Effector CD8-positive, alpha-beta T cell (primary cell): ENCODE results near the gene SSH3.
A peak's percentile ranks its signal among the peaks of the same experiment; 100 is the strongest.

ENCODE experiments used
- DNase-seq: peaks from one replicate; lab custom pipeline; 2025; lab: John Stamatoyannopoulos, UW

The SSH3 gene

DNA sequence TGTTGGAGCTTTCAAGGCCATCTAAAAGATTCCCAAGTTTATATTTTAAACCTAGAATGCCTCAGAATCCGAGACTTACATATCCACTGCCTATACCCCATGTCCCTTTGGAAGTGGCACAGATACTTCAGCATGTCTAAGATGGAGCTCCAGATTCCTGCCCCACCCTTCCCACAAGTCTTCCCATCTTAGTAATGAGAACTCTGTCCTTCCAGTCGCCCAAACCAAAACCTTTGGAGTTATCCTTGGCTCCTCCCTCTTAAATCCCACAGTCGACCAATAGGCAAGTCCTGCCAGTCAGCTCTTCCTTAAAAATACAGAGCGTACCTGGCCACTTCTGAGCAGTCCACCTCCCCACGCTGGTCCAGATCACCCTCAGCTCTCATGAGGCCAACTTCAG, 45.7 kb downstream of the SSH3 start:
- DNase-seq = no peak

DNA sequence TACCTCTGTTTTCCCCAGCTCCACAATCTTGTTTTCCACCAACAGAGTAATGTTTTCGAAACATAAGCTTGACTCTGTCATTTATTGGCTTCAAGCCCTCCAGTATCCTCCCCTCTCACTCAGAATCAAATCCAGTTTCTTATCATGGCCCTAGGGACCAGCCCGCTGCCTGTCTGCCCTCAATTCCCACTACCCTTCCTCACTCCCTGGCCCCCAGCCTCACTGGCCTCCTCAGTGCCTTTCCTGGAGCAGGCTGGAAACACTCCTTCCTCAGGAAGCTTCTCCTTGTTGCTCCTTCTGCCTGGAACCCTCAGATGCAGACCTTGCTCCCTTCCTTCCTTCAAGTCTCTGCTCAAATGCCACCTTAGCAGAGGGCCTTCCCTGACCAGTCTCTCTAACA, 46.1 kb downstream of the SSH3 start:
- no peak for DNase-seq

DNA sequence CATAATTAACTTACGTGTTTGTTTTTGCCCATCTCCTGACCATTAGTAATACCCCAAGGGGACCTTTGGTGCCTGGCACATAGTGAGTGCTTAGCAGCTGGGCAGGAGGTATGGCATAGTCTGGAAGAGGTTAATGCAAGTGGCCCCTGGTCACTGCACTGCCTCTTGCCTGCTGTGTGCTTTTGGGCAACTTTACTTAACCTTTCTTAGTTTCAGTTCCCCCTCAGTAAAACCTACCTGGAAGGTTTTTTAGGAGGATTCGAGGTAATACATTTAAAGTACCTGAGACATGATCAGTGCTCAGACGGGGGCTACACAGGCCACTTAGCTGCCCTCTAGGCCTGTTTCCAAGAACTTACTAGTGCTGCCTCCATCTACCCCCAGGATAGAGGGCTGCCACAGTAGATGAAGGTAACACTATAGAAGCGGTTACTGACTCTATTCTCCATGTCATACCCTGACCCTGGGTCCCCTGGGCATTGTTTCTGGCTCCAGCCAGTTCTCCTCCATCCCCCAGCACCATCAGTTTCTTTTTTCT, 46.7 kb downstream of the SSH3 start:
- no peak for DNase-seq

DNA sequence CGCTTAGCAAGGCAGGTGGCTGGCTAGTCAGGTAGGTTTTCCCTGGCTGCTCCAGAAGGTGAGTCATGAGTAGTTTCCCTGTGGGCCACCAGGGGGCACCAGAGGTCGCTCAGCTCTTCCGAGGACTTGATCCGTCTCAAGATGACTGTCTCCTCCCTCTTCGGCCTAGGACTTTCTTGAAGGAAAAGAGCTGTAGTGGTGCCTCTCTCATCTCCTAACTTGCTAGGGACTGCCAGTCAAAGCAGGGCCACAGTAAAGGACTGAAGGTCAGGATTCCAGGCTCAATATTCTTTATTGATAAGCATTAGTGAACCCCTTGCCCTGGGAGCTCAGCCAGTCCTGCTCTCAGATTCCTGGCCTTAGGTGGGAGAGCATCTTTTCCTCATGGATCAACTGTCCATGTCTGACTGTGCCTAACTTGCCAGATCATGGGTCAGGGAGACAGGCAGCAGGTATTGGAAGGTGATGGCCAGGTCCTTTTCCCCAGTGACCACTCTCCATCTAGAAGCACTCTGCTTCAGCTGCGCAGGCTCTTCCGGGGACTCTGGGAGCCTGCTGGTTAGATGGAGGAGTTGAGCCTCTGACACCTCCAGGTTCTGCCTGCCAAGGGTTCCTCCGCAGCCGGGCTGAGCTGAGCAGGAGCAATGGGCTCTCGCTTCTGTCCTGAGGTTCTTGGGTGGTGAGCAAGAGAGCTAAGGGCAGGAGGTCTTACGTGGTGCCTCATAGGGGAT, 48.1 kb downstream of the SSH3 start:
- DNase-seq = peak; percentile 41

DNA sequence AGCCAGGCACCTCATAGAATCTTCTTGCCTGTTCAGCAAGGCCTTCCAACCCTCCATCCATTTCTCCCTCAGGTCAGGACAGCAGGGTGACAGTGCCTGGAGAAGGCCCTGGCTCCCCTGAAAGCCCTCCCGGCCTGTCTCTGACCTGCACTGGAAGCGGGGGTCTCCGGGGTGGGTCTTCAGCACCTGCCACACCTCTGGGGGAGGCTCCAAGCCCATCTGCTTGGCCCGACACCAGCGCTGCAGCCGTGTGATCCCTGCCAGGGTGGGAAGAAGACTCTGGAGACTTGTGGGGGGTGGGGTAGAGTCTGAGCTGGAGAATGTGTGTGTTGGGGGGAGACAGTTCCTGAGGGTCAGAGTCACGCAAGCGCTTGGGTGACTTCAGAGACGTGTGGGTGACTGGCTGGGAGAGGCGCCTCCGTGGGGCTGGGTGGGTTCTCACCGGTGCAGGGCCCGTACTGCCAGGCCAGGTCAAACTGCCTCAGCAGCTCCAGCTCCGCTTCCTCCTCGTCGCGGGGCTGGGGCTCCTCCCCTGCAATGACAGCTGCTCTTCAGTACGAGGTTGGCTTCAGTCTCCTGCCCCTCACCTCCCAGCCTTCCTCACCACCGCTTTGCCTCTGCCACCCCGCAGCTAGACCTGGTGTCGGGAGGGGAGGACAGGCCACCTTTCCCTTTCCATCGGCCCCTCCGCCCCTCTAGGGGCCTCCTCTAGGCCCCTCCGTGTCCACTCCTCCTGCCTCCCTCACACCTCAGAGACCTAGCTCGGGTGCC, 49.4 kb downstream of the SSH3 start:
- no peak for DNase-seq

DNA sequence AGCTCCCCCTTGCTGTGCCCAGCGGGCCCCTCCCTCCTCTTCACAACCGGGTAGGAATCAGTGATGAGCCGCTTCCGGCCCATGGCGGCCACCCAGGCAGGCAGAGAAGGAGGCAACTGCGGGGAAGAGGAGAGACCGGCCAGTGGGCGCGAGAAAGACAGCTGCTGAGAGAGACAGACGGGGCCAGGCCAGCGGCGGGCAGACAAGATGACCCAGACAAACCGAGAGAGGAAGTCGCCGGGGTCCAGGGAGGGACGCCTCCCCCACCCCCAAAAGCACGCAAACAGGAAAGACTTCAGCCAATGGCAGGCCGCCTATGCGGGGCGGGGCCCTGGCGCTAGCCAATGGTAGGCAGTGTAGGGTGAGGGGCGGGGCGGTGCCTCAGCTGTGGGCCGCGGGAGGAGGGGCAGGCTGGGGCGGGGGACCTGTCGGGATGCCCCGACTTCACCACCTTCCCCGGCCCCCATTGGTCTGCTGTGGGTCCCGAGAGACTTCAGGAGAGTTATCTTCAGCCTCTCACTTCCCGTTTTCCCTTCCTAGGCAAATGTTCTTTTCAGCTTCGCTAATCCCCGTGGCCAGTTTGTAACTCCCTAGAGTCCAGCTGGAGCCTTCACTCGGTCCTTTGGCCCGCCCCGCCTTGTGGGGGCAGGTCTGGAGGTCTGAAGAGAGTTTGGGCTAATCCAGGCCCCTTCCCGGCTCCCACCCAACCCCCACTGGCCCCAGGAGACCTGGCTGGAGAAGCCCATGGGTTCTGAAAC, 50.2 kb downstream of the SSH3 start, which contains the start of gene POLD4:
TSS of gene POLD4 (minus strand) at position 230 of the 758 bp plus-strand sequence. CDS start at position 83, 147 bp downstream.
- DNase-seq = peak; percentile 94

DNA sequence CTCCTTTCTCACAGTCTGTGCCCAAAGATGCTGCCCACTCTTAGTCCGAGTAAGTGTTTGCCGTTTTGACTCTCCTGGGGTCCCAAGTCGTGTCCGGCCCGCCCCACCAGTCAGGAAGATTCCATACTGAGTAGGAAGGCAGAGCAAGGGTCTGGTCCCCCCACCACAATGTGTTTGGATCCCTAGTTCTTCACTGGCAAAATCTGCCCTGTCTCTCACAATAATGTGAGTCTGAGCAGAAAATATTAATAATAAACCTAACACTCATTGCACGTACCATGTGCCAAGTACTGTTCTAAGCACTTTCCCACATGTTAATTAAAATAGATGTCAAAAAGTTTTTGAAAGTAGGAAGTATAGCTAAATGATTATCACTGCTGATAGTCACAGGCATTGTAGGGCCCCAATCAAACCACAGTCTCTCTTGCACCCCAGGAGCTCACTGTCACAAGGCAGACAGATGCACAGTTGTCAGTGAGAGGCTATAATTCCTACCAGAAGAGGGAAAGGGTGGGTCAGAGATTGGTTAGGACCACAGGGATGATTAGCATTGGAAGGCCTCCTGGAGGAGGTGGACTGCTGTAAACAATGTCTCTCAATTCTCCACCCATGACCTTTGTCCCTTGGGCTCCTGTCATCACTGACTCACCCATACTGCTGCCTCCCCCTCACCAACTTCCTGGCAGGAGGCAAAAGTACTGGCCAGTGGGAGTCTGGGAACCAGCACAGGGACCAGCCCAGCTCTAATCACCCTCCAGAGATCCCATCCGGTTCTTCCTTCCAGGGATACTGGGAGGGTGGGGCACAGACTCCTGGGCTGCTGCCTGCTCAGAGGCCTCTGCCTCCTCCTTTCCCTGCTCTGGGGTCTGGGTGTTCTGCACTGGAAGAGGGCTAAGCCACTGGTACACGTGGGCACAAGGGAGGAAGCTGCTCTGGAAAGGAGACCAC, 51.0 kb downstream of the SSH3 start:
- DNase-seq = no peak

DNA sequence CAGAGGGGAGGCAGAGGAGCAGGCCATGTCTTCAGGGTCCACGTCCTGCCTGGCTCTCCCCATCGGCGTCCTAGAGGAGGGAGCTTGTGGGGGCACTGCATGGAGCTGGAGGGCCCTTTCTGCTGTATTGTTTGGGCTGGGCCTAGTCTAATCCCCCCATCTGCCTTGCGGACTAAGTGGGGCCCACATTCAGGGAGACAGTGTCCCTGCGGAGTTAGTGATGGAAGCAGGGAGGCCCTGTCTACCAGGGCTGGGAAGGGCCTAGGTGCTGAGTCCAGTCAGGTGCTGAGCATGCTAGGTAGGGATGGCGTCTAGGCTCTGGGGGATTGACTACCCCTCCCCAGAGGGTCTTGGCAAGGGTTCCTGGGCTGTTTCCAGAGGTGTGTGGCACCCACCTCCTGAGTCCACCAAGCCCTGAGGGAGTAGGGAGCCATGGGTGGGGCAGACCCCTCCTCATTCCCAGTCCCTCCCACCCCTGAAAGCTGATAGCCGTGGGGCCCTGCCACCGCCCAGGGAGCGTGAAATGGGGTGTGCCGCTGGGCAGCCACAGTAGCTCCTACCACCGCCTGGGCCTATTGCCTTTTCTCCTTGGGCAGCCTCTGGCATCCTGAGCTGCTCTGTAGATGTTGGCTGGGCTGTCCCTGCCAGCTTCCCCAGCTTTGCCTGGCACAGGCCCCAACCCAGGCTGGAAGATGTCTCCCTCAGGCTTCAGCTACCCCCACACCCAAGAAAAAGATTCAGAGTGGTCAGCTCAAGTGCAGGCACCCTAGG, 51.9 kb downstream of the SSH3 start:
- no peak for DNase-seq

DNA sequence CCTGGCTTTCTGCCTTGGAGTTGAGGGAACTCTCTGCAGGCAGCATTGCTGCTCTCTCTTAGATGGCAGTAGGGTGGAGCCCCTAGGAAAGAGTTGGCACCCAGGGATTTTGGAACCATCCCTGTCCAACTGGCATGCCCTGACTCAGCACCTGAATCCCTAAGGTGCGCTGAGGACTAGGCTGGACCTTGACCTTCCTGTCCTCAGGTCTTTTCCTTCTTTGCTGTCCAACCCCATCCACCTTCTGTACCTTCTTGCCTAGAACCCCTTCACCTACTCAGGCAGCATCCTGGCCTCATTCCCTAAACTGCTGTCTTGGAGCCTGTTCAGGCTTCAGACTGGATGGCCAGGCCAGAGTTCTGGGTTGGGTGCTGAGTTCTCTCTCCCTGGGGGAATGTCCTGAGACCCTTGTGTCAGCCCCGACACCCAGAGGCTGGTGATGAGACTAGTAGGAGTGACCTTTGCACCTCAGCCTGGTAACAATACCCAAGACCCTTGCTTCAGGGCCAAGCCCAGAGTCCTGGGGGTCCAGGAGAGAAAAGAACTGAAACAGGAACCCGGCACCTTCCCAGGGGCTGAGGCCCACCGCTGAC, 52.6 kb downstream of the SSH3 start:
- DNase-seq = no peak

DNA sequence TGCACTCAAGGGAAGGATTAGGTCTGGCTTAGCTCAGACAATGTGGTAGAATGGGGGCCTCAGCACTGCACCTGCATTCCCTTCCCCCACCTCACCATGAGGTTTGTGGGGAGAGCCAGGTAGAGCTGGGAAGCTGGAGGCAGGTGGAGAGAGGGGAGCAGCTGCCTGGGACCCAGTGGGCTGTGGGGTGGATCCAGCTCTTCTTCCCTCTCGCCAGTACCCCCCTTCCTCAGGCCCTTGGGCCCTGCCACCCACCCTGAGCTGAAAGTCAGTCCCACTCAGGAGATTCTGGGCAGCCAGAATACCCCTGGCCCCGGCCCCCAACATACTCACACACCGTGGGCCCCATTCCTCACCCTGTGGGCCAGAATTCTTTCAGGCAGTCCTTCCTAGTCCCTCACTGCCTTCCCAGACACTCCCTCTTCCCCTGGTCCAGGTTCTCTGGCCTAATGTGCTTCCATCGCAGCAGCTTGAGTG, 53.1 kb downstream of the SSH3 start:
- DNase-seq = no peak

DNA sequence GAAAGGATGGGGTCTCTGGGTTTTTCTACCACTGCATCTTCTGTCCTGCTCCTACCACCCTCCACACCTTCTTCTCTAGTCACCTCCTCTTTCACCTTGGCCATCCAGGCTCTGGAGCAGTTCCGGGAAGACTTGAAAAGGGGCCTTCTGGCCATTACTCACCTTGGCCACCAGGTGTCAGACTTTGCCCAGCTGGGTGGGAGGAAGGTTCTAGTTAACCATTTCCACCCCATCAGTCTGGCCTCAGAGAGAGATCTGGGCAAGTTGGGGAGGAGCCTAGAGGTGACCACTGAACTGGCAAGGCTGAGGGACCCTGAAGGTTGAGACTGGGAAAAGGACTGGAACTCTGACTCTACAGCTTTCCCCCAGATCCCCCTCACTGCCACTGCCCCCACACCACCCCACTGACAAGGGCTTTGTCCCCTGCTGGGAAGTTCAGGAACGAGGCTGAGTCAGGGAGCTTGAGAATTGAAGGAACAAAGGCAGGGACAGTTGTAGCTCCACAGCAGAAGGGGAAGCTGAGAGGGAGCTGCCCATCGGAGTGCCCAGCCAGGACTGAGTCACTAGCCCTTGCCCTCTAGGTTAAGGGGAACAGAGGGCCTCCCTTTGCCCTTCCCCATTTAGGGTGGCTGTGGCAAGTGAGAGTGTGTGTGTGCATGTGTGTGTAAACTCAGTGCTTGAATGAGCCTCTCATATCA, 53.7 kb downstream of the SSH3 start:
- peak; percentile 54 for DNase-seq

DNA sequence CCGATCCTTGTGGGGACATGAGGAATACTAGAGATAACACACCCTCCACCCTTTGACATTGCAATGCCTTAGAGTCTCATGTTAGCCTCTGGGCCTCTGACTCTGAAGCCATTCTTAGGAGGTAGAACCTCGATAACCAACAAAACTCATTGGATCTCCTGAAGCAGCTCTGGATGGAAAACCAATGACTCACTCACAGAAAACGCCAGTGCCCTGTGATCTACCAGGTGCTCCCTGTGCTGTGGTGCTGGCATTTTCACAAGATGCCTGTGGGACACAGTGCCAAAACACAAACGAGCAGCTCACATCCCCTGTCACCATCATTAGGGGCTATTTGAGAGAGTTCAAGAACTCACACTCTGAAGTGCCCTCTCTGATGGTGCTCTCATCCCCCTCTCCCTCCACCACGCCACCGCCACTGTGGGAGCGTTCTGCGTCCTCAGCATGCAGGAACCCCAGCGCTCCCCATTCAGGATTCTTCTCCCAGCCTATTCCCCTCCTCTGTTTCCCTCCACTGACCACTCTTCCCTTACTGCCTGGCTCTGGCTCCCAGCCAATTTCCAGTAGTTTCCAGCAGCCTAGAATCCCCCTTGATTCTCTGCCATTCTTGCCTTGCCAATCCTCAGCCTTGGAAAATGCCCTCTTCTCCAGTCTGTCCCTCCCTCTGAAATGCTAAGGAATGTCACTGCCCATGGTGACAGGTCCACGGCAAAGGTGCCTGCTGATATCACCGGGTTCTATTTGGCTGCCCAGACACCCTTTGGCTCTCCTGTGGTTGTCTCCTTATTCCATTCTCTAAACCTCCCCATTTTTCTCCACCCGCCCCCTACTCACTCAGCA, 54.7 kb downstream of the SSH3 start:
- no peak for DNase-seq
